ENCODE data around the gene BRAT1.
A peak's percentile ranks its signal among the peaks of the same experiment; 100 is the strongest.

The BRAT1 gene

GRCh38 chr7:2523941-2524807 lies 31.1 kb downstream of the BRAT1 start:
- DNase-seq (ENCODE audit: low spot score in 2 of 2), result peak; percentile 74 to 92
- in situ Hi-C loops (cut with MboI; ENCODE audit: low sequenced_read_pairs), result no loop called here
- Histone ChIP-seq H3K4me1 (peaks cover 36% of the 10 kb centered on the region), H3K4me3 (peak overlapping the region; percentile 6; the same call in 1 of the 2 replicates), H3K9me3 (no peaks in the 10 kb centered on the region), H3K27me3 (ENCODE audit: low read depth) (no peaks in the 10 kb centered on the region), H3K36me3 (replicated peaks) (peaks cover 4% of the 10 kb centered on the region)

GRCh38 chr7:2523461-2523936 lies 31.8 kb downstream of the BRAT1 start:
- H3K36me3 ChIP-seq (replicated peaks), result peaks cover 4% of the 10 kb centered on the region
- in situ Hi-C loops (cut with MboI; ENCODE audit: low sequenced_read_pairs), result no loop called here
- peaks cover 40% of the 10 kb centered on the region for H3K4me1 ChIP-seq
- no peaks in the 10 kb centered on the region for H3K27me3 ChIP-seq (ENCODE audit: low read depth)
- H3K4me3 ChIP-seq, result no peak overlapping the region
- no peaks in the 10 kb centered on the region for H3K9me3 ChIP-seq
- DNase-seq (ENCODE audit: low spot score in 2 of 2), result no peak

DNA sequence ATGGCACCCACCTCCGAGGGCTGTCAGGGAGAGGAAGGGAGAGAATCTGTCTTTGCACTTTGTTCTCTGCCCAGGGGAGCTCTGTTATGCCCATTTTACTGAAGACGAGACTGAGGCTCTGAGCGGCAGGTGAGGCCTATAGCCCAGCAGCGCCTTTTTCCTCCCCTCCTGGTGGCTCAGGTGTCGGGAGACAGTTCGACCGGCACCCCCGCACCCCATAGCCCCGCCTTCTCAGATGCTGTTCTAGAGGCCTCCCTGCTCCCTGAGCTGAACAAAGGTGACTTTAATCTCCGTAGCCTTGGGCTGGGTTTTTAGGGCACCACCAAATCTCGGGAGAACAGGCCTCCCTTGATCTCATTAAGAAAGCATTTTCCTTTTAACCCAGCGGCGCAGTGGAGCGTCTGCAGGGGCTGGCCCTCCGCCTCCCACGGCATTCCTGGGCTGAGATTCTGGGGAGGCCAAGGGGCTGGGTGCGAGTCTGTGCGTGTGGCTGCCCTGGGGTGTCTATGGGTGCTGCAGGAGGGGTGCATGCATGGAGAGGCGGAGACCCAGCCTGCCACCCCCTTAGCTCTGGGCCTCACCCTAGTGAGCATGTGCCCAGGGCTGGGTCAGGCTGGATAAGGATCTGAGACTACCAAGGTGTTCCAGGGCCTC lies 32.4 kb downstream of the BRAT1 start:
- DNase-seq (ENCODE audit: low spot score in 2 of 2), result peak; percentile 78 to 81
- no peak overlapping the region for H3K4me3 ChIP-seq
- in situ Hi-C loops (cut with MboI; ENCODE audit: low sequenced_read_pairs), result no loop called here
- H3K4me1 ChIP-seq, result peaks cover 40% of the 10 kb centered on the region
- H3K9me3 ChIP-seq, result no peaks in the 10 kb centered on the region
- H3K27me3 ChIP-seq (ENCODE audit: low read depth), result no peaks in the 10 kb centered on the region
- H3K36me3 ChIP-seq (replicated peaks), result peaks cover 4% of the 10 kb centered on the region

DNA sequence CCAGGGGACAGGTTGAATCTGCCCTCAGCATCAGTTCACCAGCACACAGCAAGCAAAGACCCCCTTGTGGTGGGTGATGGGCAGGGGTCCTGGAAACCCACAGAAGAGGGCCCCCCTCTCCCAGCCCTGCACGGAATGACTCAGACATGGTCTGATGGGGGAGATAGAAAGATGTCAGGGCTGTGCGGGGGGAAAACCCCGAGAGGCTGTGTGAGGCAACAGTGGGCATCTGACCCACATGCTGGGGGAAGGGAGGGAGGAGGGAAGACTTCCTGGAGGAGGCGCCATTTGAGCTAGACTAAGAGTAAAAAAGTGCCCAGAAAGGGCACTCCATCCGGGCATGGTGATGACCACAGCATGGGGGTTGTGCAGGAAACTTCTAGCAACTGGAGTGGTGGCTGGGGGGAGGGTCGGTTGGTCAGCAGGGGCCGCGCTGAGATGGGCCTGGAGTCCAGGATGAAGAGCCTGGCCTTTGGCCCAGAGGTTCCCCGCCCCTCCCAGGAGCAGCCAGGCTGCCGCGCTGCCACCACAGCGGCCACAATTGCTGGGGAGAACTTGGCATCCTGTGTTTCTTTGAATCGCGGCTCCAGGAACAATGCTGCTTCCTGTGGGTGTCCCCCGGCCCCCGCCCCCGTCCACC lies 33.3 kb downstream of the BRAT1 start:
- in situ Hi-C loops (cut with MboI; ENCODE audit: low sequenced_read_pairs), result no loop called here
- Histone ChIP-seq H3K4me3 (no peak overlapping the region), H3K4me1 (peaks cover 40% of the 10 kb centered on the region), H3K9me3 (no peaks in the 10 kb centered on the region), H3K36me3 (replicated peaks) (peaks cover 4% of the 10 kb centered on the region), H3K27me3 (ENCODE audit: low read depth) (no peaks in the 10 kb centered on the region)
- DNase-seq (ENCODE audit: low spot score in 2 of 2), result no peak

DNA sequence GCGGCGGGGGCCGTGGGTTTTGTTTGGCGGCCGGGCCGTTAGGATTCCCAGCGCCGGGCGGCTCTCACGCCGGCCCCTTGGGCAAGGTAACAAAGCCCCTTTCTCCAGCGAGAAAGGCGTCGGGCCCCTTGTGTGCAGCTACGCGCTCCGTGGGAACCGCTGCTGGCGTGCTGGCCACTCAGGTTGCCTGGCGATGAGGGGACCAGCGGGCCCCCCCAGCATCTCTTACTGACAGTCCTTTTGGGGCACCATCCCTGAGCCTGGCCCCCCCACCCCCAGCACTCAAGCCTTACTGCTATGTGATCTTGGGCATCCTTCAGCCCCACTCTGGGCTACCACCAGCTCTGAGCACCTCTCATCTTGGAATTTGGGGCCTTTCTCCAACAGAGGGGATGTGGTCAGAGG lies 34.0 kb downstream of the BRAT1 start:
- peaks cover 4% of the 10 kb centered on the region for H3K36me3 ChIP-seq (replicated peaks)
- in situ Hi-C loops (cut with MboI; ENCODE audit: low sequenced_read_pairs), result no loop called here
- no peaks in the 10 kb centered on the region for H3K27me3 ChIP-seq (ENCODE audit: low read depth)
- DNase-seq (ENCODE audit: low spot score in 2 of 2), result no peak
- H3K4me3 ChIP-seq, result peak overlapping the region; percentile 42
- H3K4me1 ChIP-seq, result peaks cover 40% of the 10 kb centered on the region
- no peaks in the 10 kb centered on the region for H3K9me3 ChIP-seq

- H3K9me3 ChIP-seq, result no peaks in the 10 kb centered on the region
- H3K4me3 ChIP-seq, result peak overlapping the region; percentile 42
- peak in 1 of 2 experiments; percentile 40 for DNase-seq (ENCODE audit: low spot score in 2 of 2)
- H3K4me1 ChIP-seq, result peaks cover 40% of the 10 kb centered on the region
- H3K27me3 ChIP-seq (ENCODE audit: low read depth), result no peaks in the 10 kb centered on the region
- in situ Hi-C loops (cut with MboI; ENCODE audit: low sequenced_read_pairs), result no loop called here
- H3K36me3 ChIP-seq (replicated peaks), result peaks cover 4% of the 10 kb centered on the region
These were observed 34.5 kb downstream of the BRAT1 start for GRCh38 chr7:2520761-2521290.

- no peaks in the 10 kb centered on the region for H3K9me3 ChIP-seq
- peak overlapping the region; percentile 42 for H3K4me3 ChIP-seq
- peak in 1 of 2 experiments; percentile 55 for DNase-seq (ENCODE audit: low spot score in 2 of 2)
- no peaks in the 10 kb centered on the region; the same call in 1 of the 2 replicates for H3K36me3 ChIP-seq (replicated peaks)
- H3K27me3 ChIP-seq (ENCODE audit: low read depth), result no peaks in the 10 kb centered on the region
- in situ Hi-C loops (cut with MboI; ENCODE audit: low sequenced_read_pairs), result no loop called here
- H3K4me1 ChIP-seq, result peaks cover 40% of the 10 kb centered on the region
These were observed 35.1 kb downstream of the BRAT1 start for GRCh38 chr7:2520131-2520760.

DNA sequence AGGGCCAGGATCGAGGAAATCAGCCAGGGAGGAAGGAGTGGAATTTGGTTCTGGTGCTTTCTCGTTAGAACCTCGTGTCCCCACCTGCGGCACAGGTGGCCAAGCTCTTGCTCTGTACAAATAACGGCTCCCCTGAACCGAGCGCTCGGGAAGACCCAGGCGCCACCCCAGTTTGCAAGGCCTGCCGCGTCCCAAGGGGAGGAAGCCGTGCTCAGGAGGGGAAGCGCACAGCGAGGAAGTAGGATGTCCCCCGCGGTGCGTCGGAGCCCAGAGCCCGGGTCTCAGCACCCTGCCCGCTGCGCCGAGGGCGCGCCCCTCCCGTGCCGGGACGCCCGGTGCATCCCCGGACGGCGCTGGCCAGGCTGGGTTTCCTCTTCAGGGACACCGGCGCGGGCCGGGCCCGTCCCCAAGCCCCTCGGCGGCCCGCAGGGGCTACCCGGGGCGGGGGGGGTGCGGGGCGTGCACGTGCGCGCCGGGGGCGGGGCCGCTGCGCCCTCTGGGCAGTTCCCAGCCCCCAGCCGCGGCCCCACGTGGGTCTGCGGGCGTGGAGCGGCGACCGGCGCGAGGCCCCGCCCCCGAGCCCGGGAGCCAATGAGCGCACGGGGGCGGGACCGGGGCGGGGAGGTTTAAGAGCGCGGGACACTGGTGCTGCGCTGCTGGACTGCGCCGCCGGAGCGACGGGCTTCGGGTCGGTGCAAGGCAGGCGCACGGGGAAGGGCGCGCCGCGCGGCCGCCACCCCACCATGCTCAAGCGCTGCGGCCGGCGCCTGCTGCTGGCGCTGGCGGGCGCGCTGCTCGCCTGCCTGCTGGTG lies 36.0 kb downstream of the BRAT1 start, which contains the start of gene LFNG:
TSS of gene LFNG (plus strand) at position 656 of the 812 bp plus-strand sequence. CDS start at position 744, 88 bp downstream.
- Histone ChIP-seq H3K4me1 (peaks cover 32% of the 10 kb centered on the region), H3K9me3 (no peaks in the 10 kb centered on the region), H3K4me3 (peak within 1 kb of the TSS; percentile 42), H3K27me3 (ENCODE audit: low read depth) (no peaks in the 10 kb centered on the region), H3K36me3 (replicated peaks) (no peaks in the 10 kb centered on the region)
- in situ Hi-C loops (cut with MboI; ENCODE audit: low sequenced_read_pairs), result no loop called here
- peak; percentile 84 to 91 for DNase-seq (ENCODE audit: low spot score in 2 of 2)

- Histone ChIP-seq H3K4me3 (no peak overlapping the region), H3K27me3 (ENCODE audit: low read depth) (no peaks in the 10 kb centered on the region), H3K9me3 (no peaks in the 10 kb centered on the region), H3K36me3 (replicated peaks) (no peaks in the 10 kb centered on the region), H3K4me1 (peaks cover 26% of the 10 kb centered on the region)
- DNase-seq (ENCODE audit: low spot score in 2 of 2), result no peak
- in situ Hi-C loops (cut with MboI; ENCODE audit: low sequenced_read_pairs), result no loop called here
These were observed 36.6 kb downstream of the BRAT1 start for GRCh38 chr7:2518737-2519118.

DNA sequence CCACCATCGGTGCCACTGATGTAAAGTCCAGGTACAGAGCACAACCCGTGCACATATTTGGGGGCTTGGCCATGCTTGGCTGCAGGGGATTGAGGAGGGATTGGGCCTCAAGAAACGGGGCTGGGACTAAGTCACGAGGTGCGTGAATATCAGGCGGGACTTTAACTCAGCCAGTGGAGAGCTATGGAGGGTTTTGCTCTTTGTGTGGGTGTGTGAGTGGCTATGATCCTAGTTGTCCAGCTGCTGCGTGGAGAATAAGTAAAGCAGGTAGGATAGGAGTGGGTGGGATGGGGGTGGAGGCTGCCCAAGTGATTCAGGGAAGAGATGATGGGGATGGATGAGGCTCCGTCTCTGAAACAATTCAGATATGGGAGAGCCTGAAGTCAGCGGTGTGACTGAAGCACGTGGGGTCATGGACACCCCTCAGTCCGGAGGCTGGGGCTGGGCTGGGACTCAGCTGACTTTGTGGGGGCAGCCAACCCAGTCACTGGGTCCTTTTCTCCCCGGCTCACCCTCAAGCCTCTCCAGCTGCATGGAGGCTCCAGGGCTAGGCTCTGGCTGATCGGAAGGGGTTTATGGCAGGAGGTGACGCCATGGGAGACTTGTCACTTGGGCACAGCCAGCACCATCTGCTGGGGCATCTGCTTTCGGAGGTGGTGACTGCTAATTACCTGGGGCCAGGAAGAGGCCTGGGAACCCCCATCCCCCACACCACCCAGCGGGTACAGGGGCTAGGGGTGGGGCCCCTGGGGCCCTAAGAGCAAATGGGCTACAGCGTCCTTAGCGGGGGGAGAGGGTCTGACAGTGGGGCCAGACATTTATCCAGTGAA lies 37.4 kb downstream of the BRAT1 start:
- no peaks in the 10 kb centered on the region for H3K9me3 ChIP-seq
- DNase-seq (ENCODE audit: low spot score in 2 of 2), result no peak

GRCh38 chr7:2517026-2517425 lies 38.3 kb downstream of the BRAT1 start:
- peaks cover 14% of the 10 kb centered on the region for H3K4me1 ChIP-seq
- no peaks in the 10 kb centered on the region for H3K9me3 ChIP-seq
- H3K36me3 ChIP-seq (replicated peaks), result no peaks in the 10 kb centered on the region
- no peak overlapping the region for H3K4me3 ChIP-seq
- in situ Hi-C loops (cut with MboI; ENCODE audit: low sequenced_read_pairs), result no loop called here
- H3K27me3 ChIP-seq (ENCODE audit: low read depth), result no peaks in the 10 kb centered on the region
- no peak for DNase-seq (ENCODE audit: low spot score in 2 of 2)

More for the DNA sequence above, 37.4 kb downstream of the BRAT1 start:
- Histone ChIP-seq H3K36me3 (replicated peaks) (no peaks in the 10 kb centered on the region), H3K27me3 (ENCODE audit: low read depth) (no peaks in the 10 kb centered on the region), H3K4me1 (peaks cover 18% of the 10 kb centered on the region), H3K4me3 (no peak overlapping the region)
- in situ Hi-C loops (cut with MboI; ENCODE audit: low sequenced_read_pairs), result no loop called here

DNA sequence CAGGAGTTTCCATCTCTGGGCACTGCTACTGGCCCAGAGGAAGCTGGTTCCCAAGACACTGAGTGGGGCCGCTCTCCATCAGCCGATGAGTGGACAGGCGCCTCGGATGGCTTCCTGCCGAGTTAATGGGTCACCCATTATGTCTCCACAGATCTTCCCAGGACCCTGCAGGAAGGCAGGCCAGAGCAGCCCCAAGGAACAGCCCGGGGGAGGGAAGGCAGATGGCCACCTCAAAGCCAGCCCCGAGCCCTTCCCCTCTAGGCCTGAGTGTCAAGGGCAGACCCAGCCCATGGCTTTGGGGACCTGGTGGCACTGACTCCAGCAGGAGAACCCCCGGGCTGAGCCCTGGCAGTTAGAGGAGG lies 39.1 kb downstream of the BRAT1 start:
- Histone ChIP-seq H3K4me1 (peaks cover 9% of the 10 kb centered on the region), H3K9me3 (no peaks in the 10 kb centered on the region), H3K36me3 (replicated peaks) (no peaks in the 10 kb centered on the region), H3K27me3 (ENCODE audit: low read depth) (no peaks in the 10 kb centered on the region), H3K4me3 (no peak overlapping the region)
- no peak for DNase-seq (ENCODE audit: low spot score in 2 of 2)
- in situ Hi-C loops (cut with MboI; ENCODE audit: low sequenced_read_pairs), result no loop called here

Measured in HAP-1 (cell line).